Transverse colon (tissue), 4 donors: ENCODE results near the gene HECTD2. TPM values are rescaled to one million over a fixed set of nuclear protein-coding genes. Genes with fewer than 3 reads are reported as not detected.
"Not testable (repeated sequence)": the region's sequence is repeated elsewhere in the genome, so short reads cannot be mapped to it uniquely, and the experiment has no call there.

Source experiments
- DNase-seq: peaks from one replicate; pipeline ENCODE4 v3.0.0-alpha.2; 2019
- H3K27ac ChIP-seq, 4 donors: fragments of 200-600 bp; sonication (generic); 2 replicates each; pipeline ENCODE4 v1.5.1; 2016 to 2018; ENCODE audit warnings: inconsistent platforms in 4 of 4
- H3K27me3 ChIP-seq: fragments of 200-600 bp; sonication (generic); 2 replicates; pipeline ENCODE4 v1.5.1; 2017; ENCODE audit warnings: inconsistent platforms
- H3K36me3 ChIP-seq, 4 donors: fragments of 200-600 bp; sonication (generic); 2 replicates each; pipeline ENCODE4 v1.5.1; 2017 to 2019; ENCODE audit warnings: inconsistent platforms in 4 of 4
- H3K4me1 ChIP-seq, 4 donors: fragments of 200-600 bp; sonication (generic); 2 replicates each; pipeline ENCODE4 v1.5.1; 2017 to 2020; ENCODE audit warnings: inconsistent platforms in 4 of 4
- H3K4me3 ChIP-seq, 4 donors: fragments of 200-600 bp; sonication (generic); 1 replicate in 1 of 4; 2 replicates in 3 of 4; pipeline versions ENCODE4 v1.5.1 to v1.6.1; 2017 to 2019; ENCODE audit warnings: inconsistent platforms in 4 of 4
- H3K9me3 ChIP-seq, 2 donors: fragments of 200-600 bp; sonication (generic); 2 replicates each; pipeline ENCODE4 v1.5.1; 2017 to 2019; ENCODE audit warnings: inconsistent platforms in 2 of 2
- EP300 ChIP-seq: sonication (generic); formaldehyde crosslinking; IDR thresholded peaks from one replicate; pipeline ENCODE4 v1.6.1; 2017; ENCODE audit warnings: antibody characterized with exemption, low read depth
- POLR2A ChIP-seq: fragments of 450-650 bp; IDR thresholded peaks from one replicate; pipeline ENCODE4 v1.6.1; 2016; ENCODE audit warnings: antibody characterized with exemption, mild to moderate bottlenecking, moderate library complexity
- POLR2AphosphoS5 ChIP-seq, 3 donors: sonication (generic); formaldehyde crosslinking; IDR thresholded peaks; one replicate each; pipeline ENCODE4 v1.6.1; 2016; ENCODE audit warnings: antibody characterized with exemption in 3 of 3
- WGBS, 2 donors: methylation state at CpG; one replicate each; pipeline ENCODE4 v1.1.5; 2018; ENCODE audit warnings: low coverage in 1 of 2; 5-methylcytosine and 5-hydroxymethylcytosine counted together
- in situ Hi-C, 4 donors: fragments of 200-750 bp; cut with MboI; loops; one replicate each; pipeline versions ENCODE4 v1.15.0 to v1.15.1; 2017; ENCODE audit warnings: low sequenced_read_pairs in 3 of 4, low pct_ligation_motif_present in 1 of 4, low pct_unique_long_range_greater_than_20kb in 1 of 4
- intact Hi-C: fragments of 100-400 bp; cut with DNase I; formaldehyde crosslinking; loops from one replicate; pipeline ENCODE4 v1.15.1; 2023; ENCODE audit warnings: low total_unique reads
- total RNA-seq, 4 donors: library from RNA; depleted of rRNA; stranded (reverse); fragments of >200 nt; gene quantifications; one replicate each; pipeline ENCODE4 v1.1.0, GENCODE V29; 2016
- TF ChIP-seq, protein P1 (sequence below), 5 experiments: fragments of 200-600 bp in 3 of 5; fragments of 450-650 bp in 2 of 5; sonication (generic) in 3 of 5; IDR thresholded peaks; 1 replicate in 2 of 5; 2 replicates in 3 of 5; pipeline ENCODE4 v1.5.1; 2016 to 2017; ENCODE audit warnings: antibody characterized with exemption in 5 of 5, inconsistent platforms in 3 of 5, mild to moderate bottlenecking in 2 of 5, moderate library complexity in 1 of 5

The HECTD2 gene
- total RNA-seq, 4 donors from 2014 or later: 6.8 to 10.3 (median 8.1) TPM

DNA sequence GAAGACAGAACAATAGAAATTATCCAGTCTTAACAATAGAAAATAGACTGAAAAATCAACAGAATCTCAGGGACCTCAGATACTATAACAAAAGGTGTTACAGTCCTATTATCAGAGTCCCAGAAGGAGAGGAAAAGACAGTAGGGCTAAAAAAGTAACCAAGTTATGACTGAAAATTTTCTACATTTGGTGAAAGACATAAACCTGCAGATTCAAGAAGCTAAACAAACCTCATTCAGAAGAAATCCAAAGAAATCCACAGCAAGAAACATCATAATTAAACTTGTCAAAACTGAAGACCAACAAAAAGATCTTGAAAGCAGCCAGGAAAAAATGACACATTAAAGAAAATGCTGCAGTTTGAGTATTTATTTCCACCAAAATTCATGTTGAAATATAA, 41.9 kb downstream of the HECTD2 start:
- TF ChIP-seq POLR2AphosphoS5 (IDR thresholded peaks at IDR 0.05) (no peak), POLR2A (no peak), EP300 (no peak)
- TF ChIP-seq, protein P1, sequence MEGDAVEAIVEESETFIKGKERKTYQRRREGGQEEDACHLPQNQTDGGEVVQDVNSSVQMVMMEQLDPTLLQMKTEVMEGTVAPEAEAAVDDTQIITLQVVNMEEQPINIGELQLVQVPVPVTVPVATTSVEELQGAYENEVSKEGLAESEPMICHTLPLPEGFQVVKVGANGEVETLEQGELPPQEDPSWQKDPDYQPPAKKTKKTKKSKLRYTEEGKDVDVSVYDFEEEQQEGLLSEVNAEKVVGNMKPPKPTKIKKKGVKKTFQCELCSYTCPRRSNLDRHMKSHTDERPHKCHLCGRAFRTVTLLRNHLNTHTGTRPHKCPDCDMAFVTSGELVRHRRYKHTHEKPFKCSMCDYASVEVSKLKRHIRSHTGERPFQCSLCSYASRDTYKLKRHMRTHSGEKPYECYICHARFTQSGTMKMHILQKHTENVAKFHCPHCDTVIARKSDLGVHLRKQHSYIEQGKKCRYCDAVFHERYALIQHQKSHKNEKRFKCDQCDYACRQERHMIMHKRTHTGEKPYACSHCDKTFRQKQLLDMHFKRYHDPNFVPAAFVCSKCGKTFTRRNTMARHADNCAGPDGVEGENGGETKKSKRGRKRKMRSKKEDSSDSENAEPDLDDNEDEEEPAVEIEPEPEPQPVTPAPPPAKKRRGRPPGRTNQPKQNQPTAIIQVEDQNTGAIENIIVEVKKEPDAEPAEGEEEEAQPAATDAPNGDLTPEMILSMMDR (IDR thresholded peaks at IDR 0.05): no peak
- intact Hi-C loops (no loop called here), in situ Hi-C loops (no loop called here)
- no peak for DNase-seq
- no peak overlapping the region for H3K4me3 ChIP-seq
- H3K36me3 ChIP-seq: no peaks in the 10 kb centered on the region
- no peaks in the 10 kb centered on the region for H3K27me3 ChIP-seq
- H3K9me3 ChIP-seq: peaks cover 18 to 32% of the 10 kb centered on the region in 2 donors
- H3K4me1 ChIP-seq: no peaks in the 10 kb centered on the region
- no peak overlapping the region for H3K27ac ChIP-seq

DNA sequence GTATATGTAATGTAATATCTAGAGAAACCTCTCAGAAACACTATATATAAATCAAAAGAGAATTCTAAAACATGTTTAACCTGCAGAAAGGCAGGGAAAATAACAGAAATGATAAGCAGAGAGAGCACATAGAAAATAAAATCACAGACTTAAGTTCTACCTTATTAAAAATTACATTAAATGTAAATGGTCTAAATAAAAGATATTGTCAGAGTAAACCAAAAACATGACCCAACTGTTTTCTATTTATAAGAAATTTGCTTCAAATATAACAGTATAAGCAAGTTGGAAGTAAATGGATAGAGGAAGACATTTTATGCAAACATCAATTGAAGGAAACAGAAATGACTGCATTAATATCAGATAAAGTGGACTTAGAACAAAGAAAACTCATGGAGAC, 43.4 kb downstream of the HECTD2 start:
- TF ChIP-seq POLR2AphosphoS5 (IDR thresholded peaks at IDR 0.05): no peak
- TF ChIP-seq, protein P1 (IDR thresholded peaks at IDR 0.05): no peak
- no peak for TF ChIP-seq POLR2A
- TF ChIP-seq EP300: no peak
- no peaks in the 10 kb centered on the region for H3K27me3 ChIP-seq
- H3K4me1 ChIP-seq: no peaks in the 10 kb centered on the region
- no peak overlapping the region for H3K4me3 ChIP-seq
- peaks cover 18 to 32% of the 10 kb centered on the region in 2 donors for H3K9me3 ChIP-seq
- intact Hi-C loops (no loop called here), in situ Hi-C loops (no loop called here)
- no peaks in the 10 kb centered on the region for H3K36me3 ChIP-seq
- no peak overlapping the region for H3K27ac ChIP-seq
- no peak for DNase-seq

- H3K27ac ChIP-seq, H3K4me3 ChIP-seq, DNase-seq, H3K36me3 ChIP-seq, intact Hi-C loops, H3K27me3 ChIP-seq, in situ Hi-C loops, H3K4me1 ChIP-seq: not testable (repeated sequence)
- WGBS, 2 donors: 100% methylated on average over 1 of the region's 1 CpG; no CpG with 5 or more reads in 1 of the 2 donors
- H3K9me3 ChIP-seq: peaks cover 14 to 23% of the 10 kb centered on the region in 2 donors
Observed at GRCh38 chr10:91455135-91455534, 45.0 kb downstream of the HECTD2 start.

- DNase-seq: no peak
- no peaks in the 10 kb centered on the region for H3K9me3 ChIP-seq
- no peak overlapping the region for H3K27ac ChIP-seq
- in situ Hi-C loops: no loop called here
- H3K27me3 ChIP-seq: no peaks in the 10 kb centered on the region
- H3K4me3 ChIP-seq: no peak overlapping the region
- H3K36me3 ChIP-seq: peaks cover 0 to 23% (median 0%) of the 10 kb centered on the region in 4 donors
- TF ChIP-seq EP300 (no peak), POLR2A (no peak), POLR2AphosphoS5 (IDR thresholded peaks at IDR 0.05) (no peak)
- TF ChIP-seq, protein P1 (IDR thresholded peaks at IDR 0.05): no peak
- 78 to 91% methylated on average over 3 of the region's 3 CpGs for WGBS, 2 donors
- no peaks in the 10 kb centered on the region for H3K4me1 ChIP-seq
- intact Hi-C loops: no loop called here
Observed at GRCh38 chr10:91460681-91461080, 50.5 kb downstream of the HECTD2 start.

DNA sequence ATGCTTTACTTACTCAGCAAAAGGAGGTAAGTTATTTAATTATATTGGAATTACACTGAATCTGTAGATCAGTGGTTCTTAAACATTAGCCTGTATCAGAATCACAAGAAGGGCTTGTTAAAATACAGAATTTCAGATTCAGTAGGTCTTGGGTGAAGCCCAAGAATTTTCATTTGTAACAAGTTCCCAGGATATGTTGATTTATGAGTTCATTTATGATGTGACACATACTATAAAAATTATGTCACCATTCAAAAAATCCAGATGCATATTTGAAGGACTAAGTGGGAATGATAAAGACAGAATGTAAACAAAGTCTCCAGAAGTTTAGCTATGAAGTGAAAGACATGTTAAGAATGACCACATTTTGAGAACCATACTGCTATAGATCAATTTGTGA, 52.3 kb downstream of the HECTD2 start:
- no peak for TF ChIP-seq POLR2A
- TF ChIP-seq EP300: no peak
- TF ChIP-seq, protein P1 (IDR thresholded peaks at IDR 0.05): no peak
- TF ChIP-seq POLR2AphosphoS5 (IDR thresholded peaks at IDR 0.05): no peak
- H3K27ac ChIP-seq: no peak overlapping the region
- intact Hi-C loops: no loop called here
- no peak overlapping the region for H3K4me3 ChIP-seq
- H3K27me3 ChIP-seq: no peaks in the 10 kb centered on the region
- H3K4me1 ChIP-seq: no peaks in the 10 kb centered on the region
- no peak for DNase-seq
- peaks cover 0 to 23% (median 0%) of the 10 kb centered on the region in 4 donors for H3K36me3 ChIP-seq
- in situ Hi-C loops: no loop called here
- H3K9me3 ChIP-seq: no peaks in the 10 kb centered on the region
